DMS 273 (cell line): ENCODE results near the gene C11orf98.
A peak's percentile ranks its signal among the peaks of the same experiment; 100 is the strongest.
"Not testable (repeated sequence)": the region's sequence is repeated elsewhere in the genome, so short reads cannot be mapped to it uniquely, and the experiment has no call there.

ENCODE experiments used
- DNase-seq: peaks from one replicate; lab custom pipeline; 2025; ENCODE audit not compliant: unreplicated experiment; lab: John Stamatoyannopoulos, UW

C11orf98 gene

DNA sequence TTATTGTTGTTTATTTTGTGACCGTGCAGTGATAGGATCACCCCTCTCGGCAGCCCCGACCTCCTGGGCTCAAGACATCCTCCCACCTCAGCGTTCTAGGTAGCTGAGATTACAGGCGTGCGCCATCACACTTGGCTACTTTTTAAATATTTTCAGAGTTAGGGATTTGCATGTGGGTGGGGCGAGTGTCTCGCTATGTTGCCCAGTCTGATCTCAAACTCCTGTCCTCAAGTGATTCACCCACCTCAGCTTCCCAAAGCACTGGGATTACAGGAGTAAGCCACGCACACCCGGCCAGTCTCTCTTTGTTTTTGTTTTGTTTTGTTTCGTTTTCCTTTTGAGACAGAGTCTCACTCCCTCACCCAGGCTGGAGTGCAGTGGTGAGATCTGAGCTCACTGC, 10.7 kb downstream of the C11orf98 start:
- no peak for DNase-seq

DNA sequence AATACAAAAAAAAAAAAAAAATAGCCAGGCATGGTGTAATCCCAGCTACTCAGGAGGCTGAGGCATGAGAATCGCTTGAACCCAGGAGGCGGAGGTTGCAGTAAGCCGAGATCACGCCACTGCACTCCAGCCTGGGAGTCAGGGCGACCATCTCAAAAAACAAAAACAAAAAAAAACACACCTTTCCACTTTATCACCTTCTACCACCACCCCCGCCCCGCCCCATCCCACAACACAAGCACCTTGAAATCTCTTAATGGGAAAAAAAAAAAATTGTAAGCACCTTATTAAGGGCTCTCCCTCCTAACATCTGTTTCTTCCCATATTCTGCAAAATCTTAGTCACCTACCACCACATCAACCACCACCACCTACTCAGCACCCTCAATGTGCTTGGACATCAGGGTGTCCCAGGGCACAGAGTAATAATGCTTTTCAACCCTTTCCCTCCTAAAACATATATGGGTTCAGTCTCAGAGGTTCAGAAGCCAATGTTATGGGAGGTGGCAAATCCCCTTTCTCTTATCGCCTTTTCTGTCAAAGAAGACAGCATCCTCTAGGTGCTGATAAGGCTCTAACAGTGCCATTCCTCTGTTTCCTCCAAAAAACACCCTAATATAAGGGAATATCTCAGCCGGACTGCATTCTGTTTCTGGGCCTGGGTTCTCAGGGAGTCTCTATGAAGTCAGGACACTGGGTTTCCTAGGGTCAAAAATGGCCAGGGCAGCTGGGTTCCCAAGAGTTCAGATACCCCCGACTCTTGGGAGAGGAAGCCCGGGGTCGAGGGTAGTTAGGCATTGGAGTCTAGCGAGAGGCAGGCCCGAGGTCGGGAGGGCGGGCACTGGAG, 12.6 kb downstream of the C11orf98 start:
- no peak for DNase-seq

DNA sequence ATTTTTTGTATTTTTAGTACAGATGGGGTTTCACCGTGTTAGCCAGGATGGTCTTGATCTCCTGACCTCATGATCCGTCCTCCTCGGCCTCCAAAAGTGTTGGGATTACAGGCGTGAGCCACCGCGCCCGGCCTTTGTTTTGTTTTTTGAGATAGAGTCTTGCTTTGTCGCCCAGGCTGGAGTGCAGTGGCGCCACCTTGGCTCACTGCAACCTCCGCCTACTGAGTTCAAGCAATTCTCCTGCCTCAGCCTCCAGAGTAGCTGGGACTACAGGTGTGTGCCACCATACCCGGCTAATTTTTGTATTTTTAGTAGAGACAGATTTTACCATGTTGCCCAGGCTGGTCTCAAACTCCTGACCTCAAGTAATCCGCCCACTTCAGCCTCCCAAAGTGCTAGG, 14.7 kb downstream of the C11orf98 start:
- DNase-seq = not testable (repeated sequence)

DNA sequence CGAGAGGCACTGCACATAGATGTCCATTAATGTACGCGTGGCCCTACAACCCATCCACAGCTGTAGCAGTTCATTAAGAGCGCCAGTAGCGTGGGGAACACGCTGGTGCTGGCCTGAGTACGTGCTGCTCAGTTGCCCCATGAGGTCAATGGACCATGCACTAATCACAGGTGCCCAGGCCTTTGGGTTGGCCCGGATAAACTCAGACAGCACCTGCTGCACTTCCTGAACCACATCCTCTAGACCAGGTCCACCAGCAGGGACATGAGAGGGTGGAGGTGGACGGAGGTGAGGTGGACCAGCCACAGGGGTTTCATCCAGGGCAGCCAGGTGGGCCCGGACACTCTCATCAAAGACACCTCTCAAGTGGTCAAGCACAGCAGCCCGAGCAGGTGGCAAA, 15.5 kb downstream of the C11orf98 start:
- DNase-seq = no peak

DNA sequence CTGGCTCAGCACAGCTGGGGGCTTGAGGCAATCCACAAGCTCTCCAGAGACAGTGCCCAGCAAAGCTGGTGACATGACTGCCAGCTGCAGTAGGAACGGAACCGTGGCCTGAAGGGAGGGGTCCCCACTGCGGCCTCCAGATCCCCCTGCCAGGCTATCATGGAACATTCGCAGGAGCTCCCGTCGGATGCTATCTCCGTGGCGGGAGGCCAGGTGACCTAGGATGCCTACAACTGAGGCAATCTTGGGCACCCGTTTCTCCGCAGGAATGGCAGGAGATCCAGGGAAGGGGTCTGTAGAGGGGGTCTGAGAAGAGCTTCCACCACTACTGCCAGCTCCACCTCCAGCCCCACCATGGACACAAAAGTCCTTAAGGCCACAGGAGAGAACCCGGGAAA, 16.0 kb downstream of the C11orf98 start:
- DNase-seq = no peak

DNA sequence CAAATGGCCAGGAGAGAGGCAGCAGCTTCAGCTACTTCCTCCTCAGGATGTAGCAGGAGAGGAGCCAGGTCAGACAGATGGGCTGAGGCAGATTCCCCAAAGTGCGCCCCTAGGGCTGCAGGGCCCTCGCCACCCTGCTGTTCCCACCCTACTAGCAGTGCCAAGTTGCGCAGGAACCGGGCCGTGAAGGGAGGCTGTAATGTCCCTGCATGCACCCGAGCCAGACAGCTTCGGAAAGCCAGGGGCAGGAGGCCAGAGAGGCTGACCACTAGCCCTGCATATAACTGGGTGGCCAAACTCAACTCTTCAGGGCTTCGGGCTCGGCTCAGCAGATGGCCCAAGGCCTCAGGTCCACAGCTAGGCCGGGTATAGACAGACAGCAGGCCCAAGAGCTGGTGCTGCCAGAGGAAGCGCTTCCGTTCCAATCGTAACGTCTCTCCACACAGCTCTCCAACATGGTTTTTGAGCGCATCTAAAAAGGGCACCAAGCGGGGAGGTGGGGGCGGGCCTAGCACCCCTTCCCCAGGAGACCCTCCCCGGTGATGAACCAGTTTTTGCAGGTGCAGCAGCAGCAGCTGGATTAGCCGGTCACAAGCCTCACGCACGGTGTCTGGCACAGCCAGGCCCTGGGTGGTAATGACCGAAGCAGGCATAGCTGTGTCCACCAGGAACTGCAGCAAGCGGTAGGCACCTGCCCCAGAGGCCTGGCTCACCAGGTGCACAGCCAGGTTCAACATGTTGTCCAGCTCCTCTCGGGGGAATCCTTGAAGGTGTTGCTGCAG, 16.6 kb downstream of the C11orf98 start:
- DNase-seq = peak; percentile 11

DNA sequence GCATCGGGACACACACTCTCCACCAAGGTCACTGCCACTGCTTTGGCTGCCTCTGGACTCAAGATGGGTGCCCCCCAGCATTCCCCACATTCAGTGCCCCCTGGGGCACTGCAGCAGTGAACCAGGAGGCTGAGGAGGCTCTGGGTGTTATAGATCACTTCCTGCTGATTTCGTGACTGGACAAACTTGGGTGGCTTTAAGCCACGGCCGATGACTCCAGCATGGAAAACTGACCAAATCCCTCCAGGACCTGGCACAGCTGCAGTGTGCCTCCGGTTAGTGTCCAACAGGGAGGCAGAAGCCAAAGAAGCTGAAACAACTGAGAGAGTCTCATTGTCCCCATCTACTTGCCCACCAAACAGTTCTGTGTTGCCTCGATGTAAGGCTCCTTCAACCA, 17.4 kb downstream of the C11orf98 start:
- DNase-seq = no peak

DNA sequence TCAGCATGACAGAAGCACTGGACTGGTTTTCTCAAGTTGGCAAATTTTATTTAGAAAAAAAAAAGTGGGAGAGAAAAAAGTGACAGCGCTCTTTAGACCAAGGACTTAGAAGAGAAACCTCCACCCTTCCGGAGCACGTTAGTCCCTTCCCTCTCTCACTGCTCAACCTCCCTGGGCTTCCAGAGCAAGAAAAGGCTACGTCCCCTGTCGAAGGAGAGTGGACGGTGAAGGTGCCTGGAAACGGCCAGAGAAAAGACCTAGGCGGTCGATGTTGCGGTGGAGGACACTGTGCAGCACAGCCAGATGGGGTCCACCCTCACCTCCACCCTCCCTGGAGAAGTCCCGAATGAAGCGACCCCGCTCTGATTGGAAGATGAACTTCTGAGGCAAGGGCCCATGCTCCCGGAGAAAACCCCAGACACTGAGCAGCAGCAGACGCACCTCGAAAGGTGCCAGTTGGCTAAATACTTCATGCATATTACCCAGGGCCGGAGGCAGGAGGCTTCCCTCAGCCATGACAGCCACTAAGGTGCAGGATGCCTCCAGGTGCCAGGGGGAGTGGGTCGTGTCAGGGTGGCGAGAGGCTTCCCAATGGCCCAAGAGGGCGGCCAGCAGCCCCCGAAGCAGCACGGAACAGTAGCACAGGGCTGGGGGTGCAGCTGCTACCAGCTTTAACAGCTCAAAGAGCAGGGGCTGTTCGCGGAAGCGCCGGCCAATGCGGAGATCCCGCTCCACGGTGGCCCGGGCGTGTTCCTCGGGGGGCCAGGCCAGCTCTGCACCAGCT, 18.0 kb downstream of the C11orf98 start:
- no peak for DNase-seq

DNA sequence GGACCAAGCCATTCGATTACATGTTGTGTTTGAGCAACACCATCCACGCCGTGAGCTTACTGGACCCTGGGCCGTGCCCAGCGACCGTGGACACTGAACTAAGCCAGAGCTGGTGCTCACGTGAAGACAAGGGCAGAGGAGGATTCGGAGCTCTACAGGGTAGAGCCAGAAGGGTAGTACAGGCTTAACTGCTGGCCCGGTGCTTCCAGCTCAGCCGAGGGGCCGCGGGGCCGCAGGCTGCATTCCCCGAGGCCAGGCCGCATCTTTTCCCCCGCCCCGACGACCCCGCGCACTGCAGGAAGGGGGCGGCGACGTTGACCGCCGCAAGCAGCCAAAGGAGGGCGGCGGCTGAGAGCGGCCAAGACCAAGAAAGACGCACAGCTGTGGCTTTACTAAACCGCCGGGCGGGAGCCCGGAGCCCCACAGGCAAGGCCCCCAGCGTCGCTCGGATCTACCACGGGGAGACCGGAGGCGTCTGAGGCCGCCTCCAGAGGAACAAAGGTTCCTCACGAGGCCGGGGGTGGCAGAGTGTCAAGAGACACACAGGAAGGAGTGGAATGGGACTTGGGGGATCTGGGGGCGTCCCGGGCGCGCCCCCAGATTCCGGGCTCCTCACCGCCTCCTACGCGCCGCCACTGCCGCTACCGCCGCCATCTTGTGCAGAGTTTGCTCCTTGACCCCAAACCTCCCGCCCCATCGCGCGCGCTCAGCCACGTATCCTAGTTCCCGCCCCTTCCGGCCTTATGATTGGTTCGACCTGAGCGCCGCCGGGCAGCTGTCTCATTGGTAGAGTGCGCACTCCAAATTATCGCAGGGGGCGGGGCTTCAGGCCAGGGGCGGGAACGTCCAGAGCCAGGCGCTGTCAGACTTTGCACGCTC, 18.8 kb downstream of the C11orf98 start, which contains the start of gene GANAB:
Gene GANAB, minus strand, starts transcription at position 668 of the 879 bp plus-strand sequence. Its CDS starts 14 bp downstream, at position 654.
- DNase-seq = peak; percentile 98

DNA sequence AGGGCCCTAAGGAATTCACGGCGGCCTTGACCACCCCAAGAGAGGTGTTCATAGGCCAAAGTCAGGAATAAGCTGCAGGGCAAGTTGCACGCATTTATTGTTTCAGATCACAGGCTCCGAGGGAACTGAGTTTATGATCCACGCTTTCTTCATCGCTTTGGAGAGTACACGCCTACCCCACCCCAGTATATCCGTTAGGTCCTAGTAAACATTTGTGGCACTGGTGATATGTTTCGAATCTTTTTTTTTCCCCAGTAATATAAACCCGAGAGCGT, 19.4 kb downstream of the C11orf98 start:
- no peak for DNase-seq

DNA sequence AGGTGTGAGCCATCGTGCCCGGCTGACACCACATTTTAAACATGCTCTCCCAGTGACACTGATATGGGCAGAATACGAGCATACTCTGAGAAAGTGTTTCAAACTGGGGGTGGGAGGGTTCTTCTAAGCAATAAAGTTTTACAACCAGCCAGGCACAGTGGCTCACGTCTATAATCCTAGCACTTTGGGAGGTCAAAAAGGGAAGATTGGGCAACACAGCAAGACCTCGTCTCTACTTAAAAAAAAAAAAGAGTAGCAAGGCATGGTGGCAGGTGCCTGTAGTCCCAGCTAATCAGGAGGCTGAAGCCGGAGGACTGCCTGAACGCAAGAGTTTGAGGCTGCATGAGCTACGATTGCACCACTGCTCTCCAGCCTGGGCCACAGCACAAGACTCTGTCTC, 20.8 kb downstream of the C11orf98 start:
- DNase-seq = no peak

DNA sequence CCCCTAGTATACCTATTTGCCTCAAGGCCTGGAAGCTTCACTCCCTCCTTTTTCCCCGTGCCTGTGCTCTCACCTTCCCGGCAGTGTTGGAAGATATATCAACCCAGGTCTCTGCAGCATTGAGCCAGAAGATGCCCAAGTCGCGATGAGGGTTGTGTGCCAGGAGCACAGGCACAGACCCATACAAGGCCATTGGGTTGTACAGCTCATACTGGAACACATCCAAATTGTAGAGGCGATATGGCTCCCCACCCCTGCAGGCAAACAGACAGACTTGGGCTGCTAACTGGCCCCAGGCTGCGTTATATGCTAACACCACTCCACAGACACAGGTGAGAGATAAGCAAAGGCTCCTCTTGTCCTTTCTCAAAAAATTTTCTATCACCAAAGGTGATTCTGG, 32.5 kb downstream of the C11orf98 start:
- DNase-seq = no peak

DNA sequence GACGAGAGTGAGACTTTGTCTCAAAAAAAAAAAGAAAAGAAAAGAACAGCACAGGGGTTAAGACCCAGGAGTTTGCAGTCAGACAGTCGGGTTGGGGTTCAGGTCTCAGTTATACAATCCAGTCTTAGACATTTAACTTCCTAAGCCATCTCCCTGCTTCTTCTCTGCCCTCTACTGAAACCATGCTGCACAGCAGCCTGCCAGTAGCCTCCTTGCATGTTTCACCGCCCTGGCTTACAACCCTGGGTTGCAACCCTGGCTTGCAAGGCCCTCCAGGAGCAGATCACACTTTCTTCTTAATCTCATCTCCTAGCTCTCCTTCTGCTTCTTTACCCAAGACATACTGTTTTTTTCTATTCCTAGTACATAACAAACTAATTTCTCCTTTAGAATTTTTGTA, 37.3 kb downstream of the C11orf98 start:
- DNase-seq = no peak

DNA sequence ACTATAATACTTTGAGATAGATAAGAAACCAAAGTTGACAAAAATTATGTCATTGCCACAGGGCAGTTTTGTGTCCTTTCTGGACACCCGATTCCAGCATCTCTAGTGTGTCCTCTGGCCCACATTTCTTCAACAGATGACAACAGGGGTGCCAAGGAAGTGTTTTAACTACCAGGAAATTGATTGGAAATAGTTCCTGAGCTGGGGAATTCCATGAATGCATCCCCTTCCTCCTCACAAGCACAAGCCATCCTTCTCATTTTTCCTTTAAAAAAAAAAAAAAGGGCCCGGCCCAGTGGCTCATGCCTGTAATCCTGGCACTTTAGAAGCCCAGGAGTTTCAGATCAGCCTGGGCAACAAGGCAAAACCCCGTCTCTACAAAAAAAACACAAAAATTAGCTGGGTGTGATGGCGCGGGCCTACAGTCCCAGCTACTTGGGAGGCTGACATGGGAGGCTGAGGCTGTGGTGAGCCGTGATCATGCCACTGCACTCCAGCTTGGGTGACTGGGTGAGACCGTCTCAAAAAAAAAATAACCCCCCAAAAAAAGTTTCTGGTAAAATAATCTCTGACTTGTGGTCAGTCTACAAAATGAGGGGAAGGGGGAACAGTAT, 42.4 kb downstream of the C11orf98 start:
- no peak for DNase-seq

DNA sequence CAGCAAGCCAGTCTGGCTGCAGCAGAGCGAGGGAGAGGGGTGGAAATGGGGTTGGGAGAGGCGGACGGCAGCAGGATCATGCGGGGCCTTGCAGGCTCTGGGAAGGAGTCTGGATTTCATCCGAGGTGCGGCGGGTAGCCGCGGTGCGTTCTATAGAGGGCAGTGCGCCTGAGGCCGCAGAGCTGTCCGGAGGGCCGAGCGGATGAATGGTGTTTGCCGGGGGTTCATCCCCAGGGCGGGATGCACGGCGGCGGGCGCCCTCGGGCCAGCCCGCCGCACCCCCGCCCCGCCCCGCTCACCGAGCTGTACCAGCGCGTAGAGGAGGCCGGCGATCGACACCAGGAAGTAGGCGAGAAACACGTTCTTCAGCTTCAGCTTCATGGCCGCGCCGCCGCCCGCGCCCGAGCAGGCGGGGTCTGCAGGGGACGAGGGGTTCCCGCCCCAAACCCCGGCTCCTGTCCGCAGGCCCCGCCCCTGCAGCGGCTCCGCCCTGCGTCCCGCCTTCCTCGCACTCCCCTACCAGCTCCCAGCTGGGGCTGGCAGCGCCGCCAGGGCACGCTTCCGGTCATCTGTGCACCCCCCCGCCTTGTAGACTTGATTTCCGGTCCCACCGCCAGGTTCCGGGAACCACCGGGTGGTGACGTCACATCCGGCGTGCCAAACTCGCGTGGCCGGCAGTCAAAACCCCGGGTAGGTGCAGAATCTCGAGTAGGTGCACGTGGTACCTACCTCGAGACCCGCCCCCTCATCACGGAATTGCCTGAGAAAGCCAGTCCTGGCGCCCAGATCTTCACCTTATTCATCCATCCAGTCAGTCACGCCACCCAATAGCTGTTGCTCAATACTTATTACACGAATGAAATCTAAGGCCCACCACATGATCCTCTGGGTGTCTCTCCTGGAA, 43.2 kb downstream of the C11orf98 start, which contains the start of gene B3GAT3:
Gene B3GAT3, minus strand, starts transcription at position 420 of the 904 bp plus-strand sequence. Its CDS starts 39 bp downstream, at position 381.
- DNase-seq = peak; percentile 96

DNA sequence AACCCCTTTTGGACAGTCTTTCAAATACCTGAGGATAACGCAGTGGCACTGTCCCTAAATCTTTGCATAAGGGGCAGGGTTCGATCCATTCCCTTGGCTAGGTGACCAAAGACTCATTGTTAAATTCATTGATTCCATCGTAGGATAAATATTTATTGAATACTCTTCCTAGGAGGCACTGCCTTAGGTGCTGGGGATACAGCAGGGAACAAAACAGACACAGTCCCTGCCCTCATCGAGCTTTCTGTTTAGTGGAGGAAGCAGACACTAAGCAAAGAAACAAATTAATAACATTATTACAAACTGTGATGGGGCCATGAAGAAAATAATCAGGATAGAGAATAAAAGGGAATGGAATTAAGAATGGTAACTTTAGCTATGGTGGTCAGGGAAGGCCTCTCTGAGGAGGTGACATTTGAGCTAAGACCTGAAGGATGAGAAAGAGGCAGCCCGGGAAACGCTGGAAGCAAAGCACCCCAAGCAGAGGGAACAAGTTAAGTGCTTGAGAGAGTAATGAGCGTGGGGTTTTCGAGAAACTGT, 43.9 kb downstream of the C11orf98 start:
- DNase-seq = no peak

DNA sequence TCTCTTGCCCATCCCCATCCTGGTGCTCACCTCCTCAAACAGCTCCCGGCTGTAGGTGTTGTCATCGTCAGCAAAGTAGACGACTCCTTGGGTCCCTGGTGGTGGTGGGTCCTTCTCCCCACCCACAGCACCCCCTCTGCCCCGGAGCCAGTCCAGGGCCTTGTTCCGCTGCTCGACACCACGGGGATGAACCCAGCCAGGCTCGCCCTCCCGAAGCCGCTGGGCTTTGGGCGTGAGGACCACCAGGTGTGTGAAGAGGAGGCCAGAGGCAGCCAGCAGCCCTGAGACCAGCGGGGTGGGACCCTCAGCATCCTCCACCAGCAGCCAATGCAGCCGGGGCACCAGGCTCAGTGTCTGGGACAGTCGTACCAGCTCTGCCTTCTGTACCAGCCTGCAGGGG, 48.1 kb downstream of the C11orf98 start:
- DNase-seq = not testable (repeated sequence)

DNA sequence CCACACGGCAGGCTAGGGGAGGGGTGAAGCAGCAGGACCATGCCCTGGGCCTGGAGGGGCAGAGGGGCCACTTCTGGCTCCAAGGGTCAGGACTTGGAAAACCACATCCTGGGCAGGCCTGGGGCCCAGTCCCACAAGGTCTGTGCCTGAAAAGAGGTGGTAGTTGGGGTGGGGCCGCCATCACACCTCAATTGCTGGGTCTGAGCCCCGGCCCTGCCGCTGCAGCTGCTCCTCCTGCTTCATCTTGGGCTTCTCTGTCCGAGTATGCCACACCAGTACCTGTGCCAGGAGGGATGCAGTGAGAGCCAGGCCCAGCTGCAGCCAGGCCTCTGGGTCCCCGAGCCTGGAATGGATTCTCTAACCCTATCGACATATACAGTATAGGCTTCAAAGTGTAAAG, 49.5 kb downstream of the C11orf98 start:
- DNase-seq = no peak

DNA sequence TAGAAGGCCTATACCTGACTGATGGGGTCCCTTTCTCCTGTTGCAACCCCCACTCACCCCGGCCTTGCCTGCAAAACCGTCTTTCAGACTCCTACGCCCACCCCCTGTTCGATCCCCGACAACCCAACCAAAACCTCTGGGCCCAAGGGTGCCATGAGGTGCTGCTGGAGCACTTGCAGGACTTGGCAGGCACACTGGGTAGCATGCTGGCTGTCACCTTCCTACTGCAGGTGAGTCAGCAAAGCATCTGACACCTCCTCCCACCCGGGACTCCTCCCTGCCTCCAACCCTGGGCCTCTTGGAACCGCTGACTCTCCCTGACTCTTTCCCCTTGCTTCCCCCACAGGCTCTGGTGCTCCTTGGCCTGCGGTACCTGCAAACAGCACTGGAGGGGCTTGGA, 50.7 kb downstream of the C11orf98 start:
- DNase-seq = no peak
